HL-60 (cell line): ENCODE measurements around the gene NID2.

Experiments used
- DNase-seq, 2 experiments: peaks; one replicate each; pipeline ENCODE4 v3.0.0-alpha.2; 2010 to 2020; ENCODE audit warnings: low read depth in 1 of 2, low spot score in 1 of 2
- H3K27ac ChIP-seq: fragments of 250-450 bp; sonication (Bioruptor Pico); replicated peaks from 2 replicates; pipeline ENCODE4 v1.5.1; 2020; ENCODE audit warnings: mild to moderate bottlenecking, moderate library complexity
- H3K27me3 ChIP-seq: fragments of 250-450 bp; sonication (Bioruptor Pico); 2 replicates; pipeline ENCODE4 v1.5.1; 2021; ENCODE audit warnings: mild to moderate bottlenecking, moderate library complexity; ENCODE audit not compliant: insufficient read depth, poor library complexity, severe bottlenecking
- H3K4me3 ChIP-seq: replicated peaks from 2 replicates; pipeline ENCODE4 v1.5.1; 2011; ENCODE audit warnings: mild to moderate bottlenecking, control low read depth, low read length; ENCODE audit not compliant: insufficient read depth
- GABPA ChIP-seq: IDR thresholded peaks from 2 replicates; pipeline ENCODE4 v1.6.1; 2012; ENCODE audit warnings: low read depth
- POLR2AphosphoS5 ChIP-seq: IDR thresholded peaks from 2 replicates; pipeline ENCODE4 v1.6.1; 2012; ENCODE audit warnings: low read depth
- SPI1 ChIP-seq: IDR thresholded peaks from 2 replicates; pipeline ENCODE4 v1.6.1; 2012; ENCODE audit warnings: low read depth, mild to moderate bottlenecking, borderline replicate concordance
- long read RNA-seq: library from polyadenylated mRNA; unstranded; transcript quantifications from one replicate; pipeline ENCODE4 v2.0.0, GENCODE V29; 2020
- TF ChIP-seq, protein P1 (sequence below): IDR thresholded peaks from one replicate; pipeline ENCODE4 v1.5.1; 2011; ENCODE audit warnings: low read length, control low read depth, inconsistent platforms; ENCODE audit not compliant: insufficient read depth
- TF ChIP-seq, protein P2 (sequence below): IDR thresholded peaks from 2 replicates; pipeline ENCODE4 v1.6.1; 2012; ENCODE audit warnings: low read depth; ENCODE audit not compliant: insufficient replicate concordance

The NID2 gene, protein sequence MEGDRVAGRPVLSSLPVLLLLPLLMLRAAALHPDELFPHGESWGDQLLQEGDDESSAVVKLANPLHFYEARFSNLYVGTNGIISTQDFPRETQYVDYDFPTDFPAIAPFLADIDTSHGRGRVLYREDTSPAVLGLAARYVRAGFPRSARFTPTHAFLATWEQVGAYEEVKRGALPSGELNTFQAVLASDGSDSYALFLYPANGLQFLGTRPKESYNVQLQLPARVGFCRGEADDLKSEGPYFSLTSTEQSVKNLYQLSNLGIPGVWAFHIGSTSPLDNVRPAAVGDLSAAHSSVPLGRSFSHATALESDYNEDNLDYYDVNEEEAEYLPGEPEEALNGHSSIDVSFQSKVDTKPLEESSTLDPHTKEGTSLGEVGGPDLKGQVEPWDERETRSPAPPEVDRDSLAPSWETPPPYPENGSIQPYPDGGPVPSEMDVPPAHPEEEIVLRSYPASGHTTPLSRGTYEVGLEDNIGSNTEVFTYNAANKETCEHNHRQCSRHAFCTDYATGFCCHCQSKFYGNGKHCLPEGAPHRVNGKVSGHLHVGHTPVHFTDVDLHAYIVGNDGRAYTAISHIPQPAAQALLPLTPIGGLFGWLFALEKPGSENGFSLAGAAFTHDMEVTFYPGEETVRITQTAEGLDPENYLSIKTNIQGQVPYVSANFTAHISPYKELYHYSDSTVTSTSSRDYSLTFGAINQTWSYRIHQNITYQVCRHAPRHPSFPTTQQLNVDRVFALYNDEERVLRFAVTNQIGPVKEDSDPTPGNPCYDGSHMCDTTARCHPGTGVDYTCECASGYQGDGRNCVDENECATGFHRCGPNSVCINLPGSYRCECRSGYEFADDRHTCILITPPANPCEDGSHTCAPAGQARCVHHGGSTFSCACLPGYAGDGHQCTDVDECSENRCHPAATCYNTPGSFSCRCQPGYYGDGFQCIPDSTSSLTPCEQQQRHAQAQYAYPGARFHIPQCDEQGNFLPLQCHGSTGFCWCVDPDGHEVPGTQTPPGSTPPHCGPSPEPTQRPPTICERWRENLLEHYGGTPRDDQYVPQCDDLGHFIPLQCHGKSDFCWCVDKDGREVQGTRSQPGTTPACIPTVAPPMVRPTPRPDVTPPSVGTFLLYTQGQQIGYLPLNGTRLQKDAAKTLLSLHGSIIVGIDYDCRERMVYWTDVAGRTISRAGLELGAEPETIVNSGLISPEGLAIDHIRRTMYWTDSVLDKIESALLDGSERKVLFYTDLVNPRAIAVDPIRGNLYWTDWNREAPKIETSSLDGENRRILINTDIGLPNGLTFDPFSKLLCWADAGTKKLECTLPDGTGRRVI (N-terminal part only)
- long read RNA-seq = 0 reads

DNA sequence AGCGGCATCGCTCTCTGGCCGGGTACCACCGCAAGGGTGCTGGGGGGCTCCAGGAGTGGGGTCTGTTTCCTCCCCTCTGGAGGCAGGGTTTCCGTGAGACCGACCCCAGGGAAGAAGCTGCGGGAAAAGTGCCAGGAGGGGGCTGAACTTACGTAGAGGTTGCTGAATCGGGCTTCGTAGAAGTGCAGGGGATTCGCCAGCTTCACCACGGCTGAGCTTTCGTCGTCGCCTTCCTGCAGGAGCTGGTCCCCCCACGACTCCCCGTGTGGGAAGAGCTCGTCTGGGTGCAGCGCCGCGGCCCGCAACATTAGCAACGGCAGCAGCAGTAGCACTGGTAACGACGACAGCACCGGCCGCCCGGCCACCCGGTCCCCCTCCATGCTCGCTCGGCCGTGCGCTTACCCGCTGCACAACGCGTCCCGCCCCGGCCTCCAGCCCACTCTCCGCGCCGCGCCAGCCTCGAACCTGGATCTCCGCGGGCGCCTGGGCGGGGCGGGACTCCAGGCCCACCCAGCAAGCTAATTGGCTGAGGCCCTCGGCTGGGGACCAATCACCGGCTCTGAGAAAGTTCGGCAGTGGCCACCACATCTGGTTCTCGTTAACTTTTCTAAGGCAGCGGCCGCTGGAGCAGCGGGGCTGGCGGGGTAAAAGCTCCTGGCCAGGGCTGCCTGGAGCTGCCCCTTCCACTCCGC, at the start of gene NID2:
NID2 (minus strand) TSS at position 445 of the 692 bp plus-strand sequence; CDS start at position 380, 65 bp downstream.
- Histone ChIP-seq H3K27ac (no peak within 1 kb of the TSS), H3K27me3 (peaks cover 55% of the 10 kb centered on the region), H3K4me3 (peak within 1 kb of the TSS; percentile 17)
- DNase-seq = peak in 1 of 2 experiments; percentile 4
- TF ChIP-seq, protein P1, sequence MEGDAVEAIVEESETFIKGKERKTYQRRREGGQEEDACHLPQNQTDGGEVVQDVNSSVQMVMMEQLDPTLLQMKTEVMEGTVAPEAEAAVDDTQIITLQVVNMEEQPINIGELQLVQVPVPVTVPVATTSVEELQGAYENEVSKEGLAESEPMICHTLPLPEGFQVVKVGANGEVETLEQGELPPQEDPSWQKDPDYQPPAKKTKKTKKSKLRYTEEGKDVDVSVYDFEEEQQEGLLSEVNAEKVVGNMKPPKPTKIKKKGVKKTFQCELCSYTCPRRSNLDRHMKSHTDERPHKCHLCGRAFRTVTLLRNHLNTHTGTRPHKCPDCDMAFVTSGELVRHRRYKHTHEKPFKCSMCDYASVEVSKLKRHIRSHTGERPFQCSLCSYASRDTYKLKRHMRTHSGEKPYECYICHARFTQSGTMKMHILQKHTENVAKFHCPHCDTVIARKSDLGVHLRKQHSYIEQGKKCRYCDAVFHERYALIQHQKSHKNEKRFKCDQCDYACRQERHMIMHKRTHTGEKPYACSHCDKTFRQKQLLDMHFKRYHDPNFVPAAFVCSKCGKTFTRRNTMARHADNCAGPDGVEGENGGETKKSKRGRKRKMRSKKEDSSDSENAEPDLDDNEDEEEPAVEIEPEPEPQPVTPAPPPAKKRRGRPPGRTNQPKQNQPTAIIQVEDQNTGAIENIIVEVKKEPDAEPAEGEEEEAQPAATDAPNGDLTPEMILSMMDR = no peak
- TF ChIP-seq, protein P2, sequence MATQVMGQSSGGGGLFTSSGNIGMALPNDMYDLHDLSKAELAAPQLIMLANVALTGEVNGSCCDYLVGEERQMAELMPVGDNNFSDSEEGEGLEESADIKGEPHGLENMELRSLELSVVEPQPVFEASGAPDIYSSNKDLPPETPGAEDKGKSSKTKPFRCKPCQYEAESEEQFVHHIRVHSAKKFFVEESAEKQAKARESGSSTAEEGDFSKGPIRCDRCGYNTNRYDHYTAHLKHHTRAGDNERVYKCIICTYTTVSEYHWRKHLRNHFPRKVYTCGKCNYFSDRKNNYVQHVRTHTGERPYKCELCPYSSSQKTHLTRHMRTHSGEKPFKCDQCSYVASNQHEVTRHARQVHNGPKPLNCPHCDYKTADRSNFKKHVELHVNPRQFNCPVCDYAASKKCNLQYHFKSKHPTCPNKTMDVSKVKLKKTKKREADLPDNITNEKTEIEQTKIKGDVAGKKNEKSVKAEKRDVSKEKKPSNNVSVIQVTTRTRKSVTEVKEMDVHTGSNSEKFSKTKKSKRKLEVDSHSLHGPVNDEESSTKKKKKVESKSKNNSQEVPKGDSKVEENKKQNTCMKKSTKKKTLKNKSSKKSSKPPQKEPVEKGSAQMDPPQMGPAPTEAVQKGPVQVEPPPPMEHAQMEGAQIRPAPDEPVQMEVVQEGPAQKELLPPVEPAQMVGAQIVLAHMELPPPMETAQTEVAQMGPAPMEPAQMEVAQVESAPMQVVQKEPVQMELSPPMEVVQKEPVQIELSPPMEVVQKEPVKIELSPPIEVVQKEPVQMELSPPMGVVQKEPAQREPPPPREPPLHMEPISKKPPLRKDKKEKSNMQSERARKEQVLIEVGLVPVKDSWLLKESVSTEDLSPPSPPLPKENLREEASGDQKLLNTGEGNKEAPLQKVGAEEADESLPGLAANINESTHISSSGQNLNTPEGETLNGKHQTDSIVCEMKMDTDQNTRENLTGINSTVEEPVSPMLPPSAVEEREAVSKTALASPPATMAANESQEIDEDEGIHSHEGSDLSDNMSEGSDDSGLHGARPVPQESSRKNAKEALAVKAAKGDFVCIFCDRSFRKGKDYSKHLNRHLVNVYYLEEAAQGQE = no peak
- TF ChIP-seq SPI1 = no peak
- TF ChIP-seq GABPA = no peak
- TF ChIP-seq POLR2AphosphoS5 = no peak

DNA sequence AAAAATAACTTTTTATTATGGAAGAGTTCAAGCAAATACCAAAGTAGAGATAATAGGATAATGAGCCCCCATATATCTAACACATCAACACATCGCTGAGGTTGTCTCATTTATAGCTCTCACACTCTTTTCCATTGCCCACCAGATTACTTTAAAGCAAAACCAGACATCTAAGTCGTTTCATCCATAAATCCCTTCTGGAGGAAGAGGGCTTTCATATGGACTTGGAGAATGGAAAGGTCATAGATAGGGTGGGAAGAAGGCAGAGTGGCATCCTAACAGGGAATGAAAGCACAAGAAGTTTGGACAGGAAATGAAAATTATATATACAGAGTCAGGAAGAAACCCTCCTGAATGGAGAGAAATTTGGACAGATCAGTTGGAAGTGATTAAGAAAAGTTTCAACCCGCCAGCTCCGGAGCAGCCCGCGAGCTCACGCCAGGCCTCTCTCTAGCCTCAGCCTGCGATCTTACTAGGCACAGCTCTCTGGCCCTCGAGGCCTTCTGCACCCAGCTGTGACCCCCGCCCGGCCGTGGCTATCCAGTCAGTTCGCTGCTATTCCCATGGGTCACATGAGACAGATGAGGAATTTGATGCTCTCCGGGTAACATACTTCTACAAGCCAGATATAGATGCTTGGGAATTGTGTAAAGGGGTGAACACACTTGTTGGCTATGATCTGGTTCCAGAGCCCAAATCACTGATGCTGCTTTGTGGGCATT, 48.4 kb upstream of the NID2 start:
- Histone ChIP-seq H3K27me3 (no peaks in the 10 kb centered on the region), H3K4me3 (no peak overlapping the region), H3K27ac (no peak overlapping the region)
- TF ChIP-seq SPI1 (no peak), GABPA (no peak), POLR2AphosphoS5 (no peak)
- TF ChIP-seq, protein P2 = no peak
- TF ChIP-seq, protein P1 = no peak
- no peak for DNase-seq
